Fibroblast of skin of right quadriceps (primary cell): ENCODE data around the gene TMTC1.
"Not testable (repeated sequence)": the region's sequence is repeated elsewhere in the genome, so short reads cannot be mapped to it uniquely, and the experiment has no call there.

Experiments used
- DNase-seq: peaks from one replicate; pipeline ENCODE4 v3.0.0-alpha.2; 2013

Gene TMTC1

DNA sequence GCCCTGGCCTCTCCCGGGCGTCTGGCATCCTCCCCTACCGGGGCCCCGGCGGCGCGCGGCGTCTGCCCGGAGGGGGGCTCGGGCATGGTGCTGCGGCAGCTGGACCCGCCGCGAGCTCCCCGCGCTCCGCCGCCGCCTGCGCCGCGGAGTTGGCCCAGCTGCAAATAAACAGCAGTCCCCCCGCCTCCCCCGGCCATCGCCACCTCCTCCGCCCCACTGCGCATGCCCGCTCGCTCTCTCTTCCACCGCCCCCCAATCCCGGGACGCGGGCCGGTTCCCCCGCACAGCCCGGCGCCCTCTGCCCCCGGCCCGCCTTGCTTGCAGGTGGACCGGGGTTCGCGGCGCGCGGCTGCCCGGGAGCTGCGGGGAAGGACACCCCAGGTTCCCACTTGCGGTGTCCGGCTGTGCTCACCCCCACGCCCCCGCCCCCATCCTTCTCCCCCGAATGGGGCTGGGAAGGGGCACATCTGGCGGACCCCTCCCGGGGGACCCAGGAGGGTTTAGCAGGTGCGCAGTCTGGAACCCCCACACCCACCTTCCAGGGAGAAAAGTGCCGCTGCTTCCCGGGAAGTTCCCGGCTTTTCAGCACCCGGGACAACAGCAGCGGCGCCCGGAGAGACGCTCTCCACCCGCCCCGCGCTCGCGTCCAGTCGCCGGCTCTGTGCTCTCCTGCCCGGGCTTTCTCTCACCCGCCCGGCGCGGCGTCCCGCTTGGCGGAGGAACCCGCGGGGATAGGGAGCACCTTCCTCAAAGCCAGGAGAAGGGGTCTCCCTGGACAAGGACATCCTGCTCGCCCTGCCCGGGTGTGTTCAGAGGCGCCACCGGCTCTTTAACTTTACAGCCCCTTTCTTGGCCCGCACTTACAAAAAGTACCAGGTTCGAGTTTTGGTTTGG is at the start of gene TMTC1:
Gene TMTC1 (minus strand): TSS at position 170 of the 894 bp plus-strand sequence. CDS start 191 bp downstream, outside the sequence.
- peak; percentile 37 for DNase-seq

GRCh38 chr12:29831173-29831572 is 47.4 kb upstream of the TMTC1 start:
- no peak for DNase-seq

GRCh38 chr12:29830391-29830790 is 46.6 kb upstream of the TMTC1 start:
- DNase-seq = no peak

DNA sequence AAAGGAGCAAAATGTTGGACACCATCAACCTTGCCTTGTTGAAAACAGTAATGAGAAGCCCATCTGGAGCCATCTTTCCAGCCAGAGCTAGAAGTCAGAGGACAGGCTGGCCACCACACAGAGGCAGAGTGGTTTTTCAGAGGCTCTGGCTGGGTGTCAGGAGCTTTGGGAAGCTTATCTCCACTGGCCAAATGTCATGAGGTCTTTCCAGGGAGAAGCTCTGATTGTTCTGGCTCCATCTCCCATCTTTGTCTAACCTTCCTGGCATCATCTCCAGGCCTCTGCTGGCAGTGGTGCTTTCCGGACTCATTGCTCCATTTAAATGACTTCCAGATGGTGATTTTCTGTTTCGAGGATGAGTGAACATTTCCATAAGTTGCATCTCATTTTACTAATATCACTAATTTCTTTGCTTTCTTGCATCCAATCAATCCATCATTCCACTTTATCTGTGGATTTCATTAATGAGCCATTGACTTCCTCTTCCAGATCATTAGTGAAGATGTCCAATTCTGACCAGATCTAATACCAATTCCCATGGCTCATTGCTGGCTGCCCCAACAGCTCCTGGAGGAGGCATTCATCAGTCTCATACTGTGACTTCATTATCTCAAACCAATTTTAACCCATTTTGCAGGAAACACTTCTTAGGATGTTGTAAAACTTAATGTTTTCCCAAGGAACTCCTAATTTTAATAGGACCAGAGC is 35.3 kb upstream of the TMTC1 start:
- no peak for DNase-seq

- DNase-seq = no peak
These were observed 33.4 kb upstream of the TMTC1 start for GRCh38 chr12:29816874-29817725.

GRCh38 chr12:29809616-29810361 is 26.0 kb upstream of the TMTC1 start:
- DNase-seq = not testable (repeated sequence)

DNA sequence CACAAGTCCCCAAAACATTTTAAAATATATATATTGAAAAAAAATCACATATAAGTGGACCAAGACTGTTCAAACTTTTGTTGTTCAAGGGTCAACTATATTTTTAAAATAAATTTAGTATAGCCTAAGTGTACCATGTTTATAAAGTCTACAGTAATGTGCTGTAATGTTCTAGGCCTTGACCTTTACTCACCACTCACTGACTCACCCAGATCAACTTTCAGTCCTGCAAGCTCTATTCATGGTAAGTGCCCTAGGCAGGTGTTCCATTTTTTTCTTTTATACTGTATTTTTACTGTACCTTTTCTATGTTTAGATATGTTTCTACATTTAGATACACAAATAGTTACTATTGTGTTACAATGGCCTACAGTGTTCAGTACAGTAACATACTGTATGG is 23.4 kb upstream of the TMTC1 start:
- no peak for DNase-seq

GRCh38 chr12:29804019-29804418 is 20.3 kb upstream of the TMTC1 start:
- DNase-seq = no peak

GRCh38 chr12:29799591-29799990 is 15.8 kb upstream of the TMTC1 start:
- no peak for DNase-seq

DNA sequence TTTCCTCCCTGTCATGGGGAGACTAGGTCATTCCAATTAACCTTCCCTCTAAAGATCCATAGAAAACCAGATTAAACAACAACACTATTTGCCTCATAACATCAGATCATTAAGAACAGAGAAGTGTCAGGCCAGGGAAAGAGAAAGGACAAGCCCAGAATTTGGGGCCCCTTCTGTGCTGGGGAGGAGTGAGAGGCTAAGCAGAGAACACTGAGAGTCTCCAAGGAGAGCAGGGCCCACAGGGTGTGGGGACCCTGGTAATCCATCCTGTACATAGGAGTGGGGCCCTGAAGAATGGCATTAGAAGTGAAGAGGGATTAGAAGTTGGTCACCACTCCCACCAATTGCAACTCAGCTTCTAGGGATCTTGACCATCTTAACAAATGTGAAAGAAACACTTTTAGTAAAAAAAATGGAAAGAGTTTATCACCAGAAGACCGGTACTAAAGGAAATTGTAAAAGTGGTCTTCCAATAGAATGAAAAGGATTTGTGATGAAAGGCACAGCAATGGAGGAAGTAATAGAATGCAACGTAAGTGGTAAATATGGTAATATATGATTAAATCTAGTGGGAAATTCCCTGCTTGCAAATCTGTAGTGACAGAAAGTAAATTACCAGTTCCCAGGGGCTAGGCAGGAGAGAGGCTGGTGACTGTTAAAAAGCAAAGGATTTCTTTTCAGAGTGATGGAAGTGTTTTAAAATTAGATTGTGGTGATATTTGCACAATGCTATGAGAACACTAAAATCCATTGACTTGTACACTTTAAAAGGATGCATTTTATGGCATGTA is 14.0 kb upstream of the TMTC1 start:
- no peak for DNase-seq

- peak; percentile 90 for DNase-seq
These were observed 13.1 kb upstream of the TMTC1 start for GRCh38 chr12:29796823-29797263.

GRCh38 chr12:29795715-29796114 is 12.0 kb upstream of the TMTC1 start:
- DNase-seq = peak; percentile 15

DNA sequence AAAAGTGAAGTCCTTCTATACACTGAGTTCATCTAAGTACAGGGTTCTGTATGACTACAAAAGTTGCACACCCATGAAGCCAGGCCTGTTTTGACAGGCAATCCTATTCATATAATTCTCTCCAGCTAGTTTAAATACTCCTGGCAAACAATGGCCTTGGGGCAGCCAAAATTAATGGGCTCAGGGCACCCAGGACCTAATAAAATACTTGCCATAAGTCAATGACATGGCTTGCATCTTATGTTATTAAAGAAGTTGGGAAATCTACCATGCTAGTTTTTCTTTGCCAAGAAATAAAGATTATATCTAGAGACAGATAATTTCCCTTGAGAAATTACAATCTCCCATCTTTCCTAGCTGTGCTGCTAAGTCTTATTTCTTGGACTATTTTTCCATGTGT is 11.1 kb upstream of the TMTC1 start:
- DNase-seq = no peak

DNA sequence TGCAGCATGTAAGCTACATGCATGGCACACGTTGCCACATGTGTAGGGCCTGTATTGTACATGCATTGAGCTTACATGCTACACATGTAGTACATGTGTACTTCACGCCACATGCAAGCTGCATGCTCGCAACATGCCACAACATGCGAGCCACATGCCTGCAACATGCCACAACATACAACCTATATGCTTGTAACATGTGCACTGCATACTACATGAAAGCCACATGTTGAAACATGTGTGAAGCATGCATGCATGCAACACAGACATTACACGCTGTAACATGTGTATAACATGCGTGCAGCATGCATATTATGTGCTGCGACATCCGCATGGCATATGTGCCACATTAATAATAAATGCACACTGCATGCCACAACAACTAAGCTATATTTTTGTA is 9.1 kb upstream of the TMTC1 start:
- DNase-seq = no peak

DNA sequence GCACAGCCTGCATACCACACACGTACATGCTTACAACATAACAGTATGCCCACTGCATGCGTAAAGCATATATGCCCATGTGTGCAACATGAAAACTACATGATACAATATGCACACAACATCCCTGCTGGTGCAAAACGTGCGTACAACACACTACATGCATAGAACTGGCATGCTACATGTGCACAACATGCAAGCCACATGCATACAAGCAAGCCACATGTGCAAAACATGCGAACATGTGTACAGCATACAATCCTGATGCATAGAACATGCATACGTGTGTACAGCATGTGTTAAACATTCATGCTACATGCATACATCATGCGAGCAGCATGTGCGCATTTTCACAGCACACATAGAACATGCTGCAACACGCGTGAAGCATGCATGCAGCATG is 8.4 kb upstream of the TMTC1 start:
- no peak for DNase-seq

- DNase-seq = peak; percentile 4
These were observed 620 bp downstream of the TMTC1 start for GRCh38 chr12:29782871-29783772.

DNA sequence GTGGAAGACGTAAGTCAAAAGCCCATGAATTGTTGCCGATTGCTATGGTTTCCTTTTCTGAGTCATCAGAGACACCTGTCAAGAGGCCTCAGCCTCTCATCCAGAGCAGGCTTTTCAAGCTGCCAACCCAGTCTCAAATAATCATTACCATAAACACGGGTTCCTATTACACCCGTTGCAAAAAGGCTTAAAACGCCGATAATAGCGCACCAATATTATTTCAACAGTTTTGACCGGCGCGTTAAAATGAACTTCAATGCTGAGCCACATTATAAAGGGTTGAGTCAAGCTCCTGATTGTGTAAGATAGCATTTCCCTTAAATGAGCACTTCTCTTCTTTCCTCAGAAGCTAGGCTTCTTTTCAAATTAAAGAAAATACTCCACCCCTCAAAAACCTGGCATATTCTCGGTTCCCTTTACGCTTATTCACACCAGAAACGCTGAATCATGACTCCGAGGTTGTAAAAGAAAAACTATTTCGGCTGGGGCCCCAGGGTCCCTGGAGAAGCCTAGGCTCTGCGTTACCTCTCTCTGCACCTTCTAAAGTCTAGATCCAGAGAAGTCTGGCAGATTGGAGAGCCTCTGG is 1.4 kb downstream of the TMTC1 start:
- peak; percentile 68 for DNase-seq

- DNase-seq = no peak
These were observed 2.0 kb downstream of the TMTC1 start for GRCh38 chr12:29781705-29782266.

GRCh38 chr12:29781188-29781587 is 2.6 kb downstream of the TMTC1 start:
- DNase-seq = no peak

GRCh38 chr12:29780084-29780483 is 3.7 kb downstream of the TMTC1 start:
- no peak for DNase-seq
